Breast epithelium (tissue), 3 donors: ENCODE measurements around the gene RBM41.

Source experiments
- POLR2A ChIP-seq: fragments of 450-650 bp; IDR thresholded peaks from one replicate; pipeline ENCODE4 v1.6.1; 2016; ENCODE audit warnings: antibody characterized with exemption, mild to moderate bottlenecking, moderate library complexity
- POLR2AphosphoS5 ChIP-seq, 3 donors: sonication (generic); formaldehyde crosslinking; IDR thresholded peaks; one replicate each; pipeline ENCODE4 v1.6.1; 2017; ENCODE audit warnings: antibody characterized with exemption in 3 of 3

GRCh38 chrX:107025545-107025944, 93.1 kb downstream of the RBM41 start:
- no peak for TF ChIP-seq POLR2A
- no peak for TF ChIP-seq POLR2AphosphoS5 (IDR thresholded peaks at IDR 0.05)
